HUES6 (cell line): ENCODE data around the gene APP.
A peak's percentile ranks its signal among the peaks of the same experiment; 100 is the strongest.
"Not testable (repeated sequence)": the region's sequence is repeated elsewhere in the genome, so short reads cannot be mapped to it uniquely, and the experiment has no call there.

ENCODE experiments used
- H3K27ac ChIP-seq: 2 replicates; pipeline ENCODE4 v1.7.0; 2013; ENCODE audit warnings: low read depth, mild to moderate bottlenecking, low read length, inconsistent platforms
- H3K27me3 ChIP-seq: 2 replicates; pipeline ENCODE4 v1.6.1; 2013; ENCODE audit warnings: low read length; ENCODE audit not compliant: control insufficient read depth, insufficient read depth
- H3K36me3 ChIP-seq: 2 replicates; pipeline ENCODE4 v1.6.1; 2013; ENCODE audit warnings: low read length; ENCODE audit not compliant: control insufficient read depth, insufficient read depth
- H3K4me1 ChIP-seq: 2 replicates; pipeline ENCODE4 v1.6.1; 2013; ENCODE audit warnings: low read length; ENCODE audit not compliant: control insufficient read depth, insufficient read depth
- H3K4me3 ChIP-seq: 2 replicates; pipeline ENCODE4 v1.5.1; 2013; ENCODE audit warnings: low read depth, low read length
- H3K9ac ChIP-seq: one replicate; pipeline ENCODE4 v1.6.1; 2013; ENCODE audit warnings: mild to moderate bottlenecking, low read length
- H3K9me3 ChIP-seq: 2 replicates; pipeline ENCODE4 v1.6.1; 2013; ENCODE audit warnings: low read depth, low read length; ENCODE audit not compliant: control insufficient read depth, insufficient read depth

Gene APP

GRCh38 chr21:26142363-26142762 lies 28.2 kb downstream of the APP start:
- H3K9me3 ChIP-seq: no peaks in the 10 kb centered on the region
- H3K4me1 ChIP-seq: peaks cover 14% of the 10 kb centered on the region; the same call in 1 of the 2 replicates
- peaks cover 34% of the 10 kb centered on the region for H3K36me3 ChIP-seq

GRCh38 chr21:26140926-26141325 lies 29.6 kb downstream of the APP start:
- no peak overlapping the region for H3K9ac ChIP-seq
- H3K4me3 ChIP-seq: no peak overlapping the region

More at GRCh38 chr21:26142363-26142762, 28.2 kb downstream of the APP start:
- no peaks in the 10 kb centered on the region for H3K27me3 ChIP-seq
- no peak overlapping the region for H3K9ac ChIP-seq
- no peak overlapping the region for H3K4me3 ChIP-seq
- H3K27ac ChIP-seq: no peak overlapping the region

GRCh38 chr21:26140164-26140579 lies 30.4 kb downstream of the APP start:
- peaks cover 26% of the 10 kb centered on the region; the same call in 1 of the 2 replicates for H3K36me3 ChIP-seq
- no peak overlapping the region for H3K9ac ChIP-seq
- peaks cover 30% of the 10 kb centered on the region; the same call in 1 of the 2 replicates for H3K4me1 ChIP-seq
- no peaks in the 10 kb centered on the region for H3K27me3 ChIP-seq
- no peak overlapping the region for H3K4me3 ChIP-seq
- no peaks in the 10 kb centered on the region for H3K9me3 ChIP-seq
- H3K27ac ChIP-seq: 0 out of 2 replicates have a peak overlapping the region, but pooled peaks have one; percentile 16

More at GRCh38 chr21:26140926-26141325, 29.6 kb downstream of the APP start:
- Histone ChIP-seq H3K27me3 (no peaks in the 10 kb centered on the region), H3K27ac (no peak overlapping the region), H3K4me1 (peaks cover 24% of the 10 kb centered on the region; the same call in 1 of the 2 replicates), H3K36me3 (peaks cover 32% of the 10 kb centered on the region), H3K9me3 (no peaks in the 10 kb centered on the region)

GRCh38 chr21:26138615-26139257 lies 31.8 kb downstream of the APP start:
- Histone ChIP-seq H3K4me3 (no peak overlapping the region), H3K9ac (no peak overlapping the region), H3K4me1 (peaks cover 37% of the 10 kb centered on the region; the same call in 1 of the 2 replicates), H3K36me3 (peaks cover 21% of the 10 kb centered on the region; the same call in 1 of the 2 replicates), H3K9me3 (no peaks in the 10 kb centered on the region), H3K27me3 (no peaks in the 10 kb centered on the region), H3K27ac (peak overlapping the region; percentile 13; the same call in 1 of the 2 replicates)

GRCh38 chr21:26137379-26138060 lies 33.0 kb downstream of the APP start:
- H3K27ac ChIP-seq: peak overlapping the region; percentile 13; the same call in 1 of the 2 replicates
- H3K9me3 ChIP-seq: no peaks in the 10 kb centered on the region
- no peak overlapping the region for H3K4me3 ChIP-seq
- peaks cover 37% of the 10 kb centered on the region; the same call in 1 of the 2 replicates for H3K4me1 ChIP-seq
- H3K9ac ChIP-seq: no peak overlapping the region
- H3K27me3 ChIP-seq: no peaks in the 10 kb centered on the region
- H3K36me3 ChIP-seq: peaks cover 18% of the 10 kb centered on the region; the same call in 1 of the 2 replicates

- no peak overlapping the region for H3K27ac ChIP-seq
- H3K27me3 ChIP-seq: no peaks in the 10 kb centered on the region
- no peak overlapping the region for H3K9ac ChIP-seq
- H3K9me3 ChIP-seq: no peaks in the 10 kb centered on the region
- H3K4me3 ChIP-seq: no peak overlapping the region
- H3K36me3 ChIP-seq: peaks cover 10% of the 10 kb centered on the region; the same call in 1 of the 2 replicates
- peaks cover 37% of the 10 kb centered on the region; the same call in 1 of the 2 replicates for H3K4me1 ChIP-seq
Measured at GRCh38 chr21:26136671-26137070, 33.9 kb downstream of the APP start.

GRCh38 chr21:26135520-26135919 lies 35.0 kb downstream of the APP start:
- Histone ChIP-seq H3K9ac (no peak overlapping the region), H3K27me3 (no peaks in the 10 kb centered on the region), H3K4me1 (peaks cover 38% of the 10 kb centered on the region; the same call in 1 of the 2 replicates), H3K27ac (no peak overlapping the region), H3K9me3 (no peaks in the 10 kb centered on the region), H3K36me3 (peaks cover 14% of the 10 kb centered on the region; the same call in 1 of the 2 replicates), H3K4me3 (no peak overlapping the region)

GRCh38 chr21:26131554-26131953 lies 39.0 kb downstream of the APP start:
- no peaks in the 10 kb centered on the region for H3K27me3 ChIP-seq
- peaks cover 4% of the 10 kb centered on the region; the same call in 1 of the 2 replicates for H3K36me3 ChIP-seq
- no peak overlapping the region for H3K4me3 ChIP-seq
- no peak overlapping the region for H3K9ac ChIP-seq
- H3K9me3 ChIP-seq: no peaks in the 10 kb centered on the region
- H3K27ac ChIP-seq: no peak overlapping the region
- H3K4me1 ChIP-seq: peaks cover 40% of the 10 kb centered on the region

- H3K36me3 ChIP-seq, H3K4me3 ChIP-seq, H3K27ac ChIP-seq, H3K9me3 ChIP-seq, H3K27me3 ChIP-seq, H3K9ac ChIP-seq: not testable (repeated sequence)
- H3K4me1 ChIP-seq: peaks cover 41% of the 10 kb centered on the region
Measured at GRCh38 chr21:26131053-26131452, 39.5 kb downstream of the APP start.

GRCh38 chr21:26130249-26130881 lies 40.2 kb downstream of the APP start:
- no peak overlapping the region for H3K9ac ChIP-seq
- H3K4me1 ChIP-seq: peaks cover 43% of the 10 kb centered on the region
- H3K27ac ChIP-seq: no peak overlapping the region
- H3K4me3 ChIP-seq: no peak overlapping the region
- peaks cover 4% of the 10 kb centered on the region; the same call in 1 of the 2 replicates for H3K36me3 ChIP-seq
- no peaks in the 10 kb centered on the region for H3K27me3 ChIP-seq
- no peaks in the 10 kb centered on the region for H3K9me3 ChIP-seq
